NB4 (cell line): Measurements from ENCODE around the gene NPEPL1.

Experiments
- DNase-seq: peaks from one replicate; pipeline ENCODE4 v3.0.0; 2010; ENCODE audit warnings: low read depth
- H3K4me3 ChIP-seq: one replicate; pipeline ENCODE4 v1.5.1; 2011; ENCODE audit warnings: mild to moderate bottlenecking, low read depth, low read length, moderate library complexity
- MYC ChIP-seq: IDR thresholded peaks from 2 replicates; pipeline ENCODE4 v1.6.1; 2011; ENCODE audit warnings: low read depth, low read length
- POLR2A ChIP-seq: IDR thresholded peaks from 2 replicates; pipeline ENCODE4 v1.6.1; 2011; ENCODE audit warnings: mild to moderate bottlenecking; ENCODE audit not compliant: insufficient read length; ENCODE audit errors: extremely low read depth
- TF ChIP-seq, protein P1 (sequence below): IDR thresholded peaks from 2 replicates; pipeline ENCODE4 v1.6.1; 2011; ENCODE audit warnings: low read depth, low read length
- TF ChIP-seq, protein P2 (sequence below): IDR thresholded peaks from one replicate; pipeline ENCODE4 v1.5.1; 2012; ENCODE audit warnings: low read depth, low read length

NPEPL1 gene

DNA sequence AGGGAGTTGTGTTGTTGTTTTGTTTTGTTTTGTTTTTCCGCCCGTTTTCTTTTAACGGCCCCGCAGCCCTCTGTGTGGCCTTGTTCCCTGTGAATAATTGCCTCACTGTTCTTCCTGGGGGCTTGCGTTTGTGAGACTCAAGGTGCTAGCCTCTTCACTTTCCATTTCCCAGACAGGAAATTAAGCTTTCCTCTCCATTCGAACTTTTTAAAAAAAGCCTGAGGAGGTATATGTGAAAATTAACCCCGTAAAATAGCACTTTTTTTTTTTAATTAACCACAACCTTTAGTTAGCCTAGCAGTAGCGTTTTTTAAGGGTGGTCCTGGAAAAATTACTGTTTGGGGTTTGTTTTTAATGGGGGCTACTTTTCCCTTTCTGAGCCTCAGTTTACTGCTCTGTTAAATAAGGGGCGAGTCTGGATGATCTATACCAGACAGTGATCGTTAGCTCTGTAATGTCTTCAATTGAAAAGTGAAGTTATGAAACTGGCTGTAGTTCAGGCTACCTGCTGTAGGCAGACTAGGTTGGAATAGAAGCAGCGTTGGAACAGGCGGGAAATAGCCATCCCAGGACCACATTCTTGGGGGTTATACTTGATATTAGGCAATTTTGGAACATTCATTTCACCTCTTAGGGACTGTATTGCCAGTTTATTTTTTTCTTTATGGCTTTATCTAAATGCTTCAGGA, 39.9 kb upstream of the NPEPL1 start:
- TF ChIP-seq MYC, result no peak; the same call in 1 of the 2 replicates
- no peak for TF ChIP-seq POLR2A
- TF ChIP-seq, protein P1, sequence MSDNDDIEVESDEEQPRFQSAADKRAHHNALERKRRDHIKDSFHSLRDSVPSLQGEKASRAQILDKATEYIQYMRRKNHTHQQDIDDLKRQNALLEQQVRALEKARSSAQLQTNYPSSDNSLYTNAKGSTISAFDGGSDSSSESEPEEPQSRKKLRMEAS, result no peak
- TF ChIP-seq, protein P2, sequence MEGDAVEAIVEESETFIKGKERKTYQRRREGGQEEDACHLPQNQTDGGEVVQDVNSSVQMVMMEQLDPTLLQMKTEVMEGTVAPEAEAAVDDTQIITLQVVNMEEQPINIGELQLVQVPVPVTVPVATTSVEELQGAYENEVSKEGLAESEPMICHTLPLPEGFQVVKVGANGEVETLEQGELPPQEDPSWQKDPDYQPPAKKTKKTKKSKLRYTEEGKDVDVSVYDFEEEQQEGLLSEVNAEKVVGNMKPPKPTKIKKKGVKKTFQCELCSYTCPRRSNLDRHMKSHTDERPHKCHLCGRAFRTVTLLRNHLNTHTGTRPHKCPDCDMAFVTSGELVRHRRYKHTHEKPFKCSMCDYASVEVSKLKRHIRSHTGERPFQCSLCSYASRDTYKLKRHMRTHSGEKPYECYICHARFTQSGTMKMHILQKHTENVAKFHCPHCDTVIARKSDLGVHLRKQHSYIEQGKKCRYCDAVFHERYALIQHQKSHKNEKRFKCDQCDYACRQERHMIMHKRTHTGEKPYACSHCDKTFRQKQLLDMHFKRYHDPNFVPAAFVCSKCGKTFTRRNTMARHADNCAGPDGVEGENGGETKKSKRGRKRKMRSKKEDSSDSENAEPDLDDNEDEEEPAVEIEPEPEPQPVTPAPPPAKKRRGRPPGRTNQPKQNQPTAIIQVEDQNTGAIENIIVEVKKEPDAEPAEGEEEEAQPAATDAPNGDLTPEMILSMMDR, result no peak
- DNase-seq, result peak; percentile 26
- peak overlapping the region; percentile 96 for H3K4me3 ChIP-seq

DNA sequence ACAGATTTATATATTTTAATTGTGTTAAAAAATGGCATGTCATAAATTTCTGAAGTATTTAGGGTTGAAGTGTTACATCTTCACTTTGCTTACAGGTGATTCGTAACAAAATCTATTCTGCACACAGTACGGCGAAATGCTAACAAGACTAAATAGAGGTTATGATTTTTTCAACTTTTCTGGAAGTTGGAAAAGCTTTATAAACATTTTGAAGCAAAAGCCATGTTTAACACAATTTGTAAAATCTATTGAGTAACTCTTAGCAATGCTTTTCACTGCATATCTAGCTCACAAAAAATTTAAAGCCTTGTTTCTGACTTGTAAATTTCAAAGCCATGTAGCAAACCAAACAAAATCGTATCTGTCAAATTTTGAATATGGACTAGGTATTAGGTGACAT, 38.3 kb upstream of the NPEPL1 start:
- no peak for TF ChIP-seq MYC
- TF ChIP-seq, protein P2, result no peak
- no peak for TF ChIP-seq POLR2A
- TF ChIP-seq, protein P1, result no peak
- no peak overlapping the region for H3K4me3 ChIP-seq
- no peak for DNase-seq

DNA sequence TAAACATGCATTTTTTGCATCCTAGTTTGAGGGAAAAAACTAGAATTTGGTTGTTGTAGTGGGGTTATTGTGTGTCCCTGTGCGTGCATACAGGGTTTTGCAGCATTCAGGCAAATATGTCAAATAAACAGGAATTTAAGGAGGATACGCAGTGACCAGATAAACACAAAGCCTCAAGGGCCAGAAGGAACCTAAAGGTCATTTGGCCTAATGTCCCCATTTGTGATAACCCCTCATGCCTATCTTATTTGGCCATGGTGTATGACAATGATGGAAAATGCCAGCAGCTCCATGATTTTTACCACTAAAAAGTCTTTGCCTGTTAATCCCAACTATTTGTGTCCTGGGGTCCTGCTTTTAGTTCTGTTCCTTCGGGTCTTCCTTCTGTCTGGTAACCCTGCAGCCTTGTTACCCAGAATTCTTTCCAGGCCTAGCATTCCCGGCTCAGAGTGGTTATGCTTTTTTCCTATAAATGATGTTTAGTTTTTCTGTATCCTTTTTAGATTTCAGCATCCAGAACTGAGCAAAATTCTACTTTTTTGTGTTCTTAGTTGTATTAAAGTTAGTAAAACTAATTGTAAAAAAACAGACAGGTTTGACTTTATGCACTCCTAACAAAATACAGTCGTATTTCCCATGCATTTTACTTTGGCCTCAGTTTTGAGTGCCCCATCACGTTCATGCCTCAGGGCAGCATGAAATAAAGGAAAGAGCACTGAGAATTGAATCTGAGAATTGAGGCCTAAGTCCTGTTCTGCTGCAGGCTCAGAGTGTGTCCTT, 37.1 kb upstream of the NPEPL1 start:
- TF ChIP-seq POLR2A (no peak), MYC (no peak)
- TF ChIP-seq, protein P1, result no peak
- TF ChIP-seq, protein P2, result no peak
- DNase-seq, result no peak
- H3K4me3 ChIP-seq, result no peak overlapping the region

DNA sequence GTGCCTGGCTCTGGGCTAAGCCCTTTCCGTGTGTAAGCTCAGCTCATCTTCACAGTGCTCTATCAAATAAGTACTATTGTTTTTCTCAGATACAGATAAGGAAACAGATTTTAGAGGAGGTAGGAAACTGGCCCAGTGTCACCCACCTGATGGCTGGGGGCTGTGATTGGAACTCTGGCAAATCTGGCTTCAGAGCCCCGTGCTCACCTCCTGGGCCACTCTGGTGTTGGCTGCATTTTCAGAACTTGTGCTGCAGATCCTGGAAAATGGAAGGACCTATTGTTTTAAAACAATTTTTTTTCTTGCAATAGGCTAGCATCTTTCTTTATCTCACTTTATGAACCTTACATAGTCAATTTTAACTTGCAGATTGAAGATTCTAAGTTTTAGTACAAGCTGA, 35.8 kb upstream of the NPEPL1 start:
- H3K4me3 ChIP-seq, result no peak overlapping the region
- DNase-seq, result no peak
- TF ChIP-seq POLR2A (no peak), MYC (no peak)
- TF ChIP-seq, protein P1, result no peak
- TF ChIP-seq, protein P2, result no peak

DNA sequence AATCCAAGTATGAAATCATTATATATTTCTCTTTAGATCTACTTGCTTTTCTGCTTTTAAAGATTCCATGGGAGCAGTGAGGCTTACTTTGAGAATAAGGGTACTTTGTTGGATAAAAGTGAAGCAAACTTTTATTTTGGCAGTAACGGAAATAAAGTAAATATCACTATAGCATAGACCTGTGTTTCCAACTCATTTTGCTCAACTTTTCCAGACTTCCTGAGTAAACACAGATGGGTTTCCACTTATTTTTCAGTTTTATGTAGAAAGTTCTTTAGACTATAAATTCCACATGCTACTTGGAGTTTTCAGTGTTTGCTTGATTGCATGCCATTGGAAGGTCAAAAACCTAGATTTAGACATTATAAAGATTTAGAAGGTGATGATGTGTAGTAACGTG, 35.3 kb upstream of the NPEPL1 start:
- DNase-seq, result no peak
- no peak overlapping the region for H3K4me3 ChIP-seq
- TF ChIP-seq POLR2A (no peak), MYC (no peak)
- TF ChIP-seq, protein P2, result no peak
- TF ChIP-seq, protein P1, result no peak
